H9 (cell line): ENCODE results near the gene PDE4A. TPM values are rescaled to one million over a fixed set of nuclear protein-coding genes. Genes with fewer than 3 reads are reported as not detected.
A peak's percentile ranks its signal among the peaks of the same experiment; 100 is the strongest.

Experiments used
- DNase-seq: peaks from one replicate; pipeline ENCODE4 v3.0.0-alpha.2; 2017
- H2AFZ ChIP-seq: one replicate; pipeline ENCODE4 v1.6.1; 2013; ENCODE audit warnings: mild to moderate bottlenecking, low read length, control low read depth, moderate library complexity
- H2AK5ac ChIP-seq: 2 replicates; pipeline ENCODE4 v1.6.1; 2013; ENCODE audit warnings: low read length, control low read depth, mixed read lengths; ENCODE audit not compliant: insufficient read length
- H2BK120ac ChIP-seq: one replicate; pipeline ENCODE4 v1.6.1; 2013; ENCODE audit warnings: low read depth, mild to moderate bottlenecking, low read length, control low read depth, inconsistent platforms; ENCODE audit not compliant: poor library complexity, severe bottlenecking
- H2BK12ac ChIP-seq: 2 replicates; pipeline ENCODE4 v1.6.1; 2013; ENCODE audit warnings: low read length, control low read depth, mixed read lengths, low read depth; ENCODE audit not compliant: insufficient read length
- H2BK15ac ChIP-seq: 2 replicates; pipeline ENCODE4 v1.6.1; 2013; ENCODE audit warnings: low read depth, low read length, control low read depth
- H2BK20ac ChIP-seq: one replicate; pipeline ENCODE4 v1.6.1; 2013; ENCODE audit warnings: low read depth, mild to moderate bottlenecking, low read length, control low read depth, inconsistent platforms; ENCODE audit not compliant: poor library complexity, severe bottlenecking
- H2BK5ac ChIP-seq: 2 replicates; pipeline ENCODE4 v1.6.1; 2013; ENCODE audit warnings: low read length, control low read depth, mixed read lengths; ENCODE audit not compliant: insufficient read length
- H3K14ac ChIP-seq: 2 replicates; pipeline ENCODE4 v1.6.1; 2013; ENCODE audit warnings: low read length, control low read depth; ENCODE audit not compliant: insufficient read depth
- H3K18ac ChIP-seq: 2 replicates; pipeline ENCODE4 v1.6.1; 2013; ENCODE audit warnings: low read depth, mild to moderate bottlenecking, mixed read lengths, low read length, control low read depth; ENCODE audit not compliant: insufficient read length
- H3K23ac ChIP-seq: 2 replicates; pipeline ENCODE4 v1.6.1; 2013; ENCODE audit warnings: low read length, control low read depth, mixed read lengths, low read depth; ENCODE audit not compliant: insufficient read length
- H3K23me2 ChIP-seq: 2 replicates; pipeline ENCODE4 v1.6.1; 2013; ENCODE audit warnings: low read depth, mild to moderate bottlenecking, mixed read lengths, low read length, control low read depth; ENCODE audit not compliant: insufficient read length, poor library complexity, severe bottlenecking
- H3K27ac ChIP-seq: 2 replicates; pipeline ENCODE4 v1.5.1; 2013; ENCODE audit warnings: low read length, control low read depth, mixed read lengths, low read depth; ENCODE audit not compliant: insufficient read length
- H3K27me3 ChIP-seq: 2 replicates; pipeline ENCODE4 v1.6.1; 2013; ENCODE audit warnings: low read length, control low read depth, inconsistent platforms; ENCODE audit not compliant: insufficient read depth
- H3K4ac ChIP-seq: 2 replicates; pipeline ENCODE4 v1.6.1; 2013; ENCODE audit warnings: low read depth, mild to moderate bottlenecking, control low read depth, inconsistent platforms, low read length, moderate library complexity
- H3K4me1 ChIP-seq: 2 replicates; pipeline ENCODE4 v1.6.1; 2013; ENCODE audit warnings: low read length, control low read depth, inconsistent platforms; ENCODE audit not compliant: insufficient read depth
- H3K4me2 ChIP-seq: 2 replicates; pipeline ENCODE4 v1.6.1; 2013; ENCODE audit warnings: low read length, control low read depth, mixed read lengths; ENCODE audit not compliant: insufficient read length, insufficient read depth
- H3K56ac ChIP-seq: 2 replicates; pipeline ENCODE4 v1.6.1; 2013; ENCODE audit warnings: low read depth, mild to moderate bottlenecking, mixed read lengths, low read length, control low read depth; ENCODE audit not compliant: insufficient read length
- H3K79me1 ChIP-seq: 2 replicates; pipeline ENCODE4 v1.6.1; 2013; ENCODE audit warnings: low read depth, mild to moderate bottlenecking, moderate library complexity, low read length, control low read depth, inconsistent platforms; ENCODE audit not compliant: insufficient read depth, poor library complexity, severe bottlenecking
- H3K79me2 ChIP-seq: 2 replicates; pipeline ENCODE4 v1.6.1; 2013; ENCODE audit warnings: low read length, control low read depth, inconsistent platforms; ENCODE audit not compliant: insufficient read depth
- H3K9ac ChIP-seq: 2 replicates; pipeline ENCODE4 v1.6.1; 2013; ENCODE audit warnings: low read length, control low read depth, mixed read lengths; ENCODE audit not compliant: insufficient read length; ENCODE audit errors: extremely low read depth
- H3K9me3 ChIP-seq: one replicate; pipeline ENCODE4 v1.6.1; 2013; ENCODE audit warnings: low read depth, low read length, inconsistent platforms; ENCODE audit not compliant: control insufficient read depth
- H3T11ph ChIP-seq: one replicate; pipeline ENCODE4 v1.6.1; 2013; ENCODE audit warnings: mild to moderate bottlenecking, low read length, control low read depth, inconsistent platforms
- H4K20me1 ChIP-seq: one replicate; pipeline ENCODE4 v1.6.1; 2013; ENCODE audit not compliant: control insufficient read depth, insufficient read length, insufficient read depth
- H4K5ac ChIP-seq: 2 replicates; pipeline ENCODE4 v1.6.1; 2013; ENCODE audit warnings: low read depth, mild to moderate bottlenecking, mixed read lengths, low read length, control low read depth; ENCODE audit not compliant: insufficient read length
- H4K8ac ChIP-seq: replicated peaks from 2 replicates; pipeline ENCODE4 v1.6.1; 2013; ENCODE audit warnings: low read length, control low read depth, mixed read lengths, low read depth; ENCODE audit not compliant: insufficient read length
- H4K91ac ChIP-seq: 2 replicates; pipeline ENCODE4 v1.6.1; 2013; ENCODE audit warnings: low read depth, mild to moderate bottlenecking, moderate library complexity, mixed read lengths, low read length, control low read depth; ENCODE audit not compliant: insufficient read length
- H3K27ac Mint-ChIP-seq, 3 experiments: 2 replicates in 2 of 3; 3 replicates in 1 of 3; pipeline ENCODE4 v1.8.0; 2020 to 2021; ENCODE audit warnings: mixed read lengths in 3 of 3, mild to moderate bottlenecking in 1 of 3, moderate library complexity in 1 of 3
- H3K27me3 Mint-ChIP-seq: 2 replicates; pipeline ENCODE4 v1.8.0; 2021; ENCODE audit warnings: low read depth, mild to moderate bottlenecking, moderate library complexity, mixed read lengths
- H3K36me3 Mint-ChIP-seq, 3 experiments: 2 replicates in 2 of 3; 3 replicates in 1 of 3; pipeline ENCODE4 v1.8.0; 2020 to 2021; ENCODE audit warnings: low read depth in 3 of 3, mixed read lengths in 3 of 3; ENCODE audit not compliant: insufficient read depth in 1 of 3
- H3K4me1 Mint-ChIP-seq, 2 experiments: 2 replicates each; pipeline ENCODE4 v1.8.0; 2020; ENCODE audit warnings: mixed read lengths in 2 of 2
- H3K4me3 Mint-ChIP-seq, 2 experiments: 2 replicates in 1 of 2; 3 replicates in 1 of 2; pipeline ENCODE4 v1.8.0; 2020 to 2021; ENCODE audit warnings: mild to moderate bottlenecking in 2 of 2, mixed read lengths in 2 of 2, moderate library complexity in 1 of 2
- H3K9me3 Mint-ChIP-seq, 2 experiments: 2 replicates in 1 of 2; 3 replicates in 1 of 2; pipeline ENCODE4 v1.8.0; 2020; ENCODE audit warnings: mild to moderate bottlenecking in 2 of 2, mixed read lengths in 2 of 2, moderate library complexity in 1 of 2
- CTCF ChIP-seq: fragments of 200-600 bp; sonication (generic); conservative IDR thresholded peaks from 3 replicates; pipeline ENCODE4 v1.8.0; 2021; ENCODE audit warnings: antibody characterized with exemption, mild to moderate bottlenecking
- WGBS: extraction: QIAGEN DNeasy Blood & Tissue Kit; methylation state at CpG from one replicate; pipeline ENCODE4 v1.1.7; 2013; ENCODE audit warnings: missing lambda C conversion rate, low lambda C conversion rate, mixed read lengths; ENCODE audit not compliant: insufficient read length; ENCODE audit errors: extremely low coverage; 5-methylcytosine and 5-hydroxymethylcytosine counted together
- total RNA-seq: library from RNA; stranded (reverse); gene quantifications from 2 replicates; pipeline ENCODE4 v1.2.1, GENCODE V29; 2021

Gene PDE4A
- total RNA-seq, 1 experiment from 2014 or later, result 8.5 TPM

DNA sequence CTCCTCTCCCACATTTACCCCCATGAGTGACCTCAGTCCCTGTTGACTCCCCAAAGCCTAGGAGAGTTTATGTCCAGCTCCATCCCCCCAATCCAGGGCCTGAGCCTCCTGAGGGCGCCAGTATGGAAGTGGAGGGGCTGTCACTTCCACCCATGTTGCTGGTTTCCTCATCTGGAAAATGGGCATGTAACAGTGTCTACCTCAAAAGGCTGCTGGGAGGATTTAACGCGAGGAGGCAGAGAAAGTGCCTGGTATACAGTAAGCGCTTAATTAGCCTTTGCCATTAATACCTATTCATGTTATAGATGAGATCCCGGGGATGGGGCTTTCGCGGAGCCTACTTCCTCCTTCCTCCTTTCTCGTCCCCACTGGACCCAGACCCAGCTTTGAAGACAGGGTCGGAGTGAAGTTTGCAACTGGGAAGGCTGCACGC, 40.4 kb upstream of the PDE4A start:
- DNase-seq, result no peak
- H3K4me1 Mint-ChIP-seq, result peaks cover 11 to 12% of the 10 kb centered on the region in 2 experiments
- H2BK120ac ChIP-seq, result no peak overlapping the region
- no peaks in the 10 kb centered on the region for H4K20me1 ChIP-seq
- no peak overlapping the region for H3K56ac ChIP-seq
- H3K27ac ChIP-seq, result no peak overlapping the region
- no peaks in the 10 kb centered on the region for H3K79me2 ChIP-seq
- no CpG with 5 or more reads among the region's 10 CpGs for WGBS
- H3K23me2 ChIP-seq, result peaks cover 4% of the 10 kb centered on the region
- H3K23ac ChIP-seq, result no peak overlapping the region
- no peaks in the 10 kb centered on the region for H3K27me3 Mint-ChIP-seq
- no peak overlapping the region for H2AFZ ChIP-seq
- H3K9me3 ChIP-seq, result no peaks in the 10 kb centered on the region
- H2BK15ac ChIP-seq, result no peak overlapping the region
- H3K27ac Mint-ChIP-seq, result peak overlapping the region in 2 of 3 experiments; percentile 48 to 73; a peak in 2 of 7 replicates
- no peak overlapping the region for H3K4ac ChIP-seq
- H3K79me1 ChIP-seq, result no peaks in the 10 kb centered on the region
- H3K36me3 Mint-ChIP-seq, result peaks cover 7 to 16% (median 15%) of the 10 kb centered on the region in 3 experiments; a peak in 6 of 7 replicates
- H4K5ac ChIP-seq, result no peak overlapping the region
- no peak overlapping the region for H4K8ac ChIP-seq
- no peak overlapping the region for H2BK5ac ChIP-seq
- TF ChIP-seq CTCF, result no peak
- H3T11ph ChIP-seq, result no peak overlapping the region
- peak overlapping the region; percentile 87 for H3K4me2 ChIP-seq
- H3K4me3 Mint-ChIP-seq, result peak overlapping the region; percentile 79 to 90
- no peaks in the 10 kb centered on the region for H3K27me3 ChIP-seq
- no peak overlapping the region for H2BK20ac ChIP-seq
- H2AK5ac ChIP-seq, result no peak overlapping the region
- peak overlapping the region; percentile 31 for H3K9ac ChIP-seq
- no peak overlapping the region for H3K14ac ChIP-seq
- no peaks in the 10 kb centered on the region for H3K4me1 ChIP-seq
- H4K91ac ChIP-seq, result no peak overlapping the region
- H2BK12ac ChIP-seq, result no peak overlapping the region
- no peak overlapping the region for H3K18ac ChIP-seq
- H3K9me3 Mint-ChIP-seq, result no peaks in the 10 kb centered on the region; a peak in 1 of 5 replicates
